Chondrocyte (in vitro differentiated cells): ENCODE measurements around the gene SNAP29. TPM values are rescaled to one million over a fixed set of nuclear protein-coding genes. Genes with fewer than 3 reads are reported as not detected.

Experiments used
- DNase-seq: peaks from one replicate; pipeline ENCODE4 v3.0.0; 2021; ENCODE audit warnings: mixed read lengths, low spot score
- H3K27ac Mint-ChIP-seq: one replicate; pipeline ENCODE4 v1.8.0; 2021; ENCODE audit warnings: mild to moderate bottlenecking, moderate library complexity, mixed read lengths; ENCODE audit not compliant: unreplicated experiment
- H3K27me3 Mint-ChIP-seq: 2 replicates; pipeline ENCODE4 v1.8.0; 2021; ENCODE audit warnings: low read depth, mixed read lengths
- H3K36me3 Mint-ChIP-seq: 2 replicates; pipeline ENCODE4 v1.8.0; 2021; ENCODE audit warnings: low read depth, mixed read lengths
- H3K4me1 Mint-ChIP-seq: 2 replicates; pipeline ENCODE4 v1.8.0; 2021; ENCODE audit warnings: low read depth, mild to moderate bottlenecking, mixed read lengths
- H3K4me3 Mint-ChIP-seq: one replicate; pipeline ENCODE4 v1.8.0; 2021; ENCODE audit warnings: mild to moderate bottlenecking, moderate library complexity, mixed read lengths; ENCODE audit not compliant: unreplicated experiment
- H3K9me3 Mint-ChIP-seq: 2 replicates; pipeline ENCODE4 v1.8.0; 2021; ENCODE audit warnings: low read depth, mixed read lengths
- total RNA-seq: library from RNA; stranded (reverse); gene quantifications from 3 replicates; pipeline ENCODE4 v1.2.1, GENCODE V29; 2021
- TF ChIP-seq, protein P1 (sequence below): fragments of 200-600 bp; sonication (generic); IDR thresholded peaks from 2 replicates; pipeline ENCODE4 v1.5.0; 2021; ENCODE audit warnings: antibody characterized with exemption, mild to moderate bottlenecking, moderate library complexity

Gene SNAP29
- total RNA-seq, 1 donor from 2014 or later: 26.3 TPM

GRCh38 chr22:20853236-20853660 is 5.6 kb upstream of the SNAP29 start:
- no peak overlapping the region for H3K27ac Mint-ChIP-seq
- H3K9me3 Mint-ChIP-seq: no peaks in the 10 kb centered on the region
- TF ChIP-seq, protein P1, sequence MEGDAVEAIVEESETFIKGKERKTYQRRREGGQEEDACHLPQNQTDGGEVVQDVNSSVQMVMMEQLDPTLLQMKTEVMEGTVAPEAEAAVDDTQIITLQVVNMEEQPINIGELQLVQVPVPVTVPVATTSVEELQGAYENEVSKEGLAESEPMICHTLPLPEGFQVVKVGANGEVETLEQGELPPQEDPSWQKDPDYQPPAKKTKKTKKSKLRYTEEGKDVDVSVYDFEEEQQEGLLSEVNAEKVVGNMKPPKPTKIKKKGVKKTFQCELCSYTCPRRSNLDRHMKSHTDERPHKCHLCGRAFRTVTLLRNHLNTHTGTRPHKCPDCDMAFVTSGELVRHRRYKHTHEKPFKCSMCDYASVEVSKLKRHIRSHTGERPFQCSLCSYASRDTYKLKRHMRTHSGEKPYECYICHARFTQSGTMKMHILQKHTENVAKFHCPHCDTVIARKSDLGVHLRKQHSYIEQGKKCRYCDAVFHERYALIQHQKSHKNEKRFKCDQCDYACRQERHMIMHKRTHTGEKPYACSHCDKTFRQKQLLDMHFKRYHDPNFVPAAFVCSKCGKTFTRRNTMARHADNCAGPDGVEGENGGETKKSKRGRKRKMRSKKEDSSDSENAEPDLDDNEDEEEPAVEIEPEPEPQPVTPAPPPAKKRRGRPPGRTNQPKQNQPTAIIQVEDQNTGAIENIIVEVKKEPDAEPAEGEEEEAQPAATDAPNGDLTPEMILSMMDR: no peak
- DNase-seq: no peak
- H3K27me3 Mint-ChIP-seq: no peaks in the 10 kb centered on the region
- peaks cover 29% of the 10 kb centered on the region for H3K4me1 Mint-ChIP-seq
- no peaks in the 10 kb centered on the region for H3K36me3 Mint-ChIP-seq
- H3K4me3 Mint-ChIP-seq: no peak overlapping the region

DNA sequence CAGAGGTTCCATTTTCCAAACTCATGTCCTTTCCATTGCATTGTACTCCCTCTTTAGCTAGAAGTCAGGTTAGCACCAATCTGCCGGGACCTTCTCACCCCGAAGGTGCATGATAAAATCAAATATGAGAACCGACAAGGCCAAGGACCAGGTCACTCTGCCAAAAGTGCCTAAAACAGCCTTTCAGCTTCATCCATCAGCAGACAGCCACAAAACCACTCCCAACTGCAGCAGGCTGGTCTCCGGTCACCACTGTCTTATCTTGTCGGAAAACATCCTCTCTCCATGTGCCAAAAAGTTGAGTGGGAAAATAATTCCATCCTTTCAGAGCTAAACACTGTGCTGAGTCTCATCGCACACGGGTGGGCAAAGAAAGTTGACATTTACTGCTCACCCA is 1.6 kb upstream of the SNAP29 start:
- TF ChIP-seq, protein P1: no peak
- no peaks in the 10 kb centered on the region for H3K27me3 Mint-ChIP-seq
- DNase-seq: no peak
- peak overlapping the region; percentile 83 for H3K4me3 Mint-ChIP-seq
- H3K9me3 Mint-ChIP-seq: no peaks in the 10 kb centered on the region
- H3K36me3 Mint-ChIP-seq: no peaks in the 10 kb centered on the region
- peaks cover 42% of the 10 kb centered on the region for H3K4me1 Mint-ChIP-seq
- H3K27ac Mint-ChIP-seq: peak overlapping the region; percentile 61

- Mint-ChIP-seq H3K9me3 (no peaks in the 10 kb centered on the region), H3K27ac (peak overlapping the region; percentile 82), H3K27me3 (no peaks in the 10 kb centered on the region), H3K4me3 (peak overlapping the region; percentile 83), H3K36me3 (no peaks in the 10 kb centered on the region), H3K4me1 (peaks cover 40% of the 10 kb centered on the region)
- TF ChIP-seq, protein P1: peak; percentile 41
- DNase-seq: peak; percentile 96
Measured at GRCh38 chr22:20857838-20858614, 781 bp upstream of the SNAP29 start.

GRCh38 chr22:20859615-20860014 is 808 bp downstream of the SNAP29 start:
- TF ChIP-seq, protein P1: no peak
- Mint-ChIP-seq H3K27ac (peak overlapping the region; percentile 59), H3K4me3 (peak overlapping the region; percentile 75), H3K27me3 (no peaks in the 10 kb centered on the region), H3K9me3 (no peaks in the 10 kb centered on the region), H3K4me1 (peaks cover 40% of the 10 kb centered on the region), H3K36me3 (peaks cover 3% of the 10 kb centered on the region)
- DNase-seq: no peak

DNA sequence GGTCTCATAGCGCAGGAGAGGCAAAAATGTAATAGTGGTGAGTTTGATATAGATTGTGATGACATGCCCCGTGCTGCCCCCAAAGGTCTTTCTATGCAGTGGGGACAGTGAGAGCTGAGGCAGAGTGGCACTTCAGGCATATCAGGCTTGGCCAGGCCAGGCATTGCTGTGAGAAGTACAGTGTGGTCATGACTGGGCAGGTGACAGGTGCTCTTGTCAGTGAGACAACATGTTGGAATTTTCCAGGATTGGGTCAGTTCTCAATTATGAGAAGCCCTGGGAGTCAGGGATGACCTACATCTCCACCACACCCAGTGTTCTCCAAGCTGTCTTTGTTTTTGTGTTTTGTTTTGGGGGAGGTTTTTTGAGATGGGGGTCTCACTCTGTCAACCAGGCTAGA is 3.7 kb downstream of the SNAP29 start:
- TF ChIP-seq, protein P1: no peak
- DNase-seq: no peak

More for the DNA sequence above, 3.7 kb downstream of the SNAP29 start:
- Mint-ChIP-seq H3K36me3 (peaks cover 4% of the 10 kb centered on the region), H3K27me3 (no peaks in the 10 kb centered on the region), H3K4me3 (no peak overlapping the region), H3K9me3 (no peaks in the 10 kb centered on the region), H3K27ac (no peak overlapping the region), H3K4me1 (peaks cover 30% of the 10 kb centered on the region)
